H1 (cell line): ENCODE data around the gene ZNF622. TPM values are rescaled to one million over a fixed set of nuclear protein-coding genes. Genes with fewer than 3 reads are reported as not detected.

ENCODE experiments used
- ATF3 ChIP-seq: IDR thresholded peaks from 2 replicates; pipeline ENCODE4 v1.6.1; 2011; ENCODE audit warnings: low read depth, mild to moderate bottlenecking, low read length; ENCODE audit not compliant: insufficient read depth
- CBX8 ChIP-seq: fragments of 300-800, 300-1000 bp; sonication (generic); IDR thresholded peaks from 2 replicates; pipeline ENCODE4 v1.7.1; 2016; ENCODE audit warnings: low read depth, low read length, borderline replicate concordance
- CTCF ChIP-seq, 3 experiments: IDR thresholded peaks; 1 replicate in 2 of 3; 2 replicates in 1 of 3; pipeline versions ENCODE4 v1.5.1 to v1.6.1; 2011; ENCODE audit warnings: low read length in 3 of 3, mild to moderate bottlenecking in 3 of 3, inconsistent platforms in 2 of 3, low read depth in 1 of 3, moderate library complexity in 1 of 3; ENCODE audit not compliant: insufficient read depth in 1 of 3; ENCODE audit errors: control extremely low read depth in 1 of 3
- TEAD4 ChIP-seq: IDR thresholded peaks from 2 replicates; pipeline ENCODE4 v1.6.1; 2012; ENCODE audit warnings: low read depth, low read length, inconsistent platforms, mixed read lengths
- polyA plus RNA-seq, 7 experiments: library from polyadenylated mRNA; depleted of rRNA in 3 of 7; stranded (reverse) in 5 of 7; unstranded in 2 of 7; fragments of >200 nt in 5 of 7; fragments of 200-250 nt in 2 of 7; gene quantifications; 1 replicate in 5 of 7; 2 replicates in 1 of 7; 4 replicates in 1 of 7; pipeline versions ENCODE4 v1.2.1 to v1.2.3, GENCODE V29; 2011 to 2013; ENCODE audit warnings: missing spikeins in 2 of 7, mixed read lengths in 2 of 7
- total RNA-seq: library from RNA; stranded (reverse); fragmentation: NEBNext Ultra II Directional; extraction: Animal tissue kit (Norgen Biotek cat#: 25700); gene quantifications from 2 replicates; pipeline ENCODE4 v1.2.1, GENCODE V29; 2021

Gene ZNF622
- total and polyA plus RNA-seq, 2 of the 8 experiments (the other 6 are each of a cell fraction or from before 2014, with no cell fraction given) = 8.8 to 30.8 TPM

GRCh38 chr5:16413166-16413860 lies 52.3 kb downstream of the ZNF622 start (continued):
- TF ChIP-seq TEAD4 (no peak), CBX8 (no peak), CTCF (IDR thresholded peaks at IDR 0.05; ENCODE audit: control extremely low read depth in 1 of 3, insufficient read depth in 1 of 3, low read depth in 1 of 3, low read length in 3 of 3) (no peak), ATF3 (no peak)
